ENCODE measurements around the gene PKP4. TPM values are rescaled to one million over a fixed set of nuclear protein-coding genes. Genes with fewer than 3 reads are reported as not detected.

Gene PKP4
- total RNA-seq, 2 donors from 2014 or later: 43.7 to 67.3 TPM

- H3K9me3 ChIP-seq: no peaks in the 10 kb centered on the region
- TF ChIP-seq CTCF (IDR thresholded peaks at IDR 0.05): no peak
- no peak for DNase-seq
- H3K4me3 ChIP-seq: no peak overlapping the region
- peaks cover 4% of the 10 kb centered on the region for H3K4me1 ChIP-seq
- no peaks in the 10 kb centered on the region for H3K27me3 ChIP-seq
- no peaks in the 10 kb centered on the region for H3K36me3 ChIP-seq
- H3K9ac ChIP-seq (ENCODE audit: low read depth in 2 of 2, low read length in 2 of 2): no peak overlapping the region
- intact Hi-C loops (cut with DNase I): no loop called here
- H3K27ac ChIP-seq: no peak overlapping the region
Observed at GRCh38 chr2:158482594-158482993, 25.8 kb downstream of the PKP4 start.

GRCh38 chr2:158484892-158485556, 28.3 kb downstream of the PKP4 start:
- Histone ChIP-seq H3K4me1 (no peaks in the 10 kb centered on the region), H3K36me3 (no peaks in the 10 kb centered on the region), H3K27me3 (no peaks in the 10 kb centered on the region), H3K27ac (no peak overlapping the region), H3K9me3 (no peaks in the 10 kb centered on the region), H3K4me3 (no peak overlapping the region), H3K9ac (ENCODE audit: low read depth in 2 of 2, low read length in 2 of 2) (no peak overlapping the region)
- no peak for DNase-seq
- intact Hi-C loops (cut with DNase I): no loop called here
- TF ChIP-seq CTCF (IDR thresholded peaks at IDR 0.05): no peak

DNA sequence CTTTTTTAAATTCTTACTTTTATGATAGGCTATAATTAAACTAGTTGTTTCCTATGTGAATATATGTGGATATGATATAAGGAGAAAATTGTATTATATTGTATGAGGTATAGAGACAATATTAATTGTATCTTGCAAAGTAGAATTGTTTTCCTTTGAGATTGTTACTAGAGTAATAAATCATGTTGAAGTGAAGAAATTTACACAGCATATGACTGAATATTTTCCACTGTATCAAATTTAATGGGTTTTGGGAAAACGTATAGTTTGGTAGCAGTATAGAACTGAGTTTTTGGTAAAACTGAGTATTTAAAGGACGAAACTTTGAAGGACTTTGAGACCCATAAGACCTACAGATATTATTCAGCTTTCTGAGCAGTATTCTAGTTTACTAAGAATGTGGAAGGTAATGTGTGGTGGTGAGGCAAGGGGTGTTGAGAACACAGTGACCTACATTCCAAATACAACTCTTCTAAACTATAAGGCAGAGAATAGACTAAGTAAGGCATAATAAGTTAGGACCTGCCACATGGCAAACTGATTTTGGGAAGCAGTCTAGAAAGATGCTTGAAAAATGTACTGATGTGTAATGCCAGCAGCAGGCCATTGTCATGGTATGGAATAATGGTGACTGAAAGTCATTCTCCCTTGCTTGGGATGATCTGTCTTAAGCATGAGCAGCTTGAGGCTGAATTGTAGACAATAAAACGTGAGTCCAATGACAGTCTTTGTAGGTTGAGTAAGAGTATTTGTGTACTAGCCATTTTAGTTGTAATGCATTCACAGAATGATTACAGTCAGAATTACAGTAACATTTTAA, 29.6 kb downstream of the PKP4 start:
- no peak overlapping the region for H3K4me3 ChIP-seq
- H3K9ac ChIP-seq (ENCODE audit: low read depth in 2 of 2, low read length in 2 of 2): no peak overlapping the region
- intact Hi-C loops (cut with DNase I): no loop called here
- H3K27me3 ChIP-seq: no peaks in the 10 kb centered on the region
- no peak overlapping the region for H3K27ac ChIP-seq
- DNase-seq: no peak
- TF ChIP-seq CTCF (IDR thresholded peaks at IDR 0.05): no peak
- no peaks in the 10 kb centered on the region for H3K9me3 ChIP-seq
- H3K4me1 ChIP-seq: no peaks in the 10 kb centered on the region
- no peaks in the 10 kb centered on the region for H3K36me3 ChIP-seq

GRCh38 chr2:158486970-158487325, 30.2 kb downstream of the PKP4 start:
- no peaks in the 10 kb centered on the region for H3K36me3 ChIP-seq
- no peak overlapping the region for H3K4me3 ChIP-seq
- no peaks in the 10 kb centered on the region for H3K27me3 ChIP-seq
- H3K4me1 ChIP-seq: no peaks in the 10 kb centered on the region
- no peak overlapping the region for H3K27ac ChIP-seq
- intact Hi-C loops (cut with DNase I): no loop called here
- H3K9ac ChIP-seq (ENCODE audit: low read depth in 2 of 2, low read length in 2 of 2): no peak overlapping the region
- no peak for DNase-seq
- TF ChIP-seq CTCF (IDR thresholded peaks at IDR 0.05): no peak
- H3K9me3 ChIP-seq: no peaks in the 10 kb centered on the region

DNA sequence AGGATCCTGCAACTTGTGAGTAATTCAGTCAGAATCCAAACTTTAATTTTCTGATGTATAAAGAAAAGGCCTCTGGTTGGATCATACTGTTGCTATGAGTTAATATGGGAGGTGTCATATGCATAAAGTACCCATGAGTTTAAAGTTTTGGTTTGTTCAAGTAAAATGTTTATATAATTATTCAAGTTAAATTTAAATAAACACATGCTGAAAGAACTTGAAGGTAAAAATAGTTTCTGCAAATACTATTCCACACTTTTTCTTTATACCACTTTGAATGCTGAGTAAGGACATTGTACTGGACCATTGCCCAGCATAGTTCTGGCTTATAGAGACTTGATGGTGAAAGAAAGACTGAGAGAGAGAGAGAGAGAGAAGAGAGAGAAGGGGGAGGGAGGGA, 30.7 kb downstream of the PKP4 start:
- no peak overlapping the region for H3K4me3 ChIP-seq
- no peaks in the 10 kb centered on the region for H3K27me3 ChIP-seq
- intact Hi-C loops (cut with DNase I): no loop called here
- DNase-seq: no peak
- H3K36me3 ChIP-seq: no peaks in the 10 kb centered on the region
- no peak overlapping the region for H3K9ac ChIP-seq (ENCODE audit: low read depth in 2 of 2, low read length in 2 of 2)
- no peaks in the 10 kb centered on the region for H3K9me3 ChIP-seq
- TF ChIP-seq CTCF (IDR thresholded peaks at IDR 0.05): no peak
- H3K27ac ChIP-seq: no peak overlapping the region
- H3K4me1 ChIP-seq: no peaks in the 10 kb centered on the region

Measured in colonic mucosa (tissue), 4 donors.